GM12878 (cell line): ENCODE data around the gene TSHZ2. TPM values are rescaled to one million over a fixed set of nuclear protein-coding genes. Genes with fewer than 3 reads are reported as not detected.

Source experiments
- ATAC-seq: fragments of 200-7000 bp; cut with Tn5 transposase; 3 replicates; pipeline ENCODE4 v1.9.1; 2020; ENCODE audit warnings: mild to moderate bottlenecking, moderate library complexity
- BruUV-seq: library from RNA; stranded (reverse); fragments of 400-500 nt; replicated peaks from 2 replicates; lab custom pipeline; 2021; lab: Mats Ljungman, UMichigan
- CTCF ChIA-PET: fragments of 300-600 bp; sonication (Branson Sonifier 250); formaldehyde crosslinking; extraction: SDS; loops from one replicate; lab custom pipeline; 2021; ENCODE audit warnings: inconsistent platforms; lab: Yijun Ruan, JAX
- POLR2A ChIA-PET: fragments of 350-600 bp; formaldehyde crosslinking; extraction: SDS; loops from one replicate; lab custom pipeline; 2021; ENCODE audit warnings: inconsistent platforms; lab: Charles Lee
- RAD21 ChIA-PET: fragments of 300-600 bp; sonication (Branson Sonifier 250); formaldehyde crosslinking; loops from one replicate; lab custom pipeline; 2023; ENCODE audit warnings: antibody characterized with exemption; ENCODE audit not compliant: unreplicated experiment; lab: Charles Lee
- SMC1A ChIA-PET: fragments of 300-600 bp; sonication (Branson Sonifier 250); formaldehyde crosslinking; loops from one replicate; lab custom pipeline; 2023; ENCODE audit not compliant: unreplicated experiment, uncharacterized antibody; lab: Charles Lee
- DNase-seq: peaks from one replicate; pipeline ENCODE4 v3.0.0-alpha.2; 2011; ENCODE audit warnings: low read depth, low spot score
- FAIRE-seq: peaks from 3 replicates; lab custom pipeline; 2011; peaks lifted over from hg19 to GRCh38; lab: Jason Lieb, UNC
- H2AFZ ChIP-seq: 2 replicates; pipeline ENCODE4 v1.6.0; 2011; ENCODE audit warnings: low read depth, low read length, control low read depth; ENCODE audit not compliant: control insufficient read depth
- H3K27ac ChIP-seq: 2 replicates; pipeline ENCODE4 v1.5.1; 2011; ENCODE audit warnings: control low read depth; ENCODE audit not compliant: control insufficient read depth, insufficient read depth
- H3K27me3 ChIP-seq, 2 experiments: replicated peaks in 1 of 2; 2 replicates each; pipeline versions ENCODE4 v1.6.0 to v1.6.1; 2011; ENCODE audit warnings: low read length in 1 of 2; ENCODE audit not compliant: control insufficient read depth in 2 of 2, insufficient read depth in 2 of 2
- H3K36me3 ChIP-seq, 2 experiments: 2 replicates each; pipeline ENCODE4 v1.5.1; 2011; ENCODE audit warnings: low read length in 1 of 2; ENCODE audit not compliant: control insufficient read depth in 2 of 2, insufficient read depth in 2 of 2
- H3K4me1 ChIP-seq: 2 replicates; pipeline ENCODE4 v1.6.1; 2011; ENCODE audit warnings: mild to moderate bottlenecking, low read length, moderate library complexity, mixed read lengths; ENCODE audit not compliant: control insufficient read depth, insufficient read depth
- H3K4me2 ChIP-seq: 2 replicates; pipeline ENCODE4 v1.6.0; 2011; ENCODE audit warnings: control low read depth; ENCODE audit not compliant: control insufficient read depth, insufficient read depth
- H3K4me3 ChIP-seq: fragments of 200-600 bp; sonication (generic); 2 replicates; pipeline ENCODE4 v1.5.1; 2016
- H3K79me2 ChIP-seq: 2 replicates; pipeline ENCODE4 v1.6.0; 2011; ENCODE audit warnings: low read length; ENCODE audit not compliant: control insufficient read depth, insufficient read depth
- H3K9ac ChIP-seq: 2 replicates; pipeline ENCODE4 v1.8.0; 2011; ENCODE audit warnings: low read length, control low read depth, mixed read lengths; ENCODE audit not compliant: control insufficient read depth, insufficient read depth
- H3K9me3 ChIP-seq: replicated peaks from 3 replicates; pipeline ENCODE4 v1.5.1; 2011; ENCODE audit warnings: mild to moderate bottlenecking, low read length; ENCODE audit not compliant: control insufficient read depth, insufficient read depth
- H4K20me1 ChIP-seq: 2 replicates; pipeline ENCODE4 v1.6.0; 2011; ENCODE audit not compliant: control insufficient read depth, insufficient read depth
- BRCA1 ChIP-seq: IDR thresholded peaks from 2 replicates; pipeline ENCODE4 v1.6.1; 2011; ENCODE audit warnings: low read depth, low read length, improper control_type of control experiment
- CTCF ChIP-seq, 3 experiments: IDR thresholded peaks in 2 of 3; conservative IDR thresholded peaks in 1 of 3; 2 replicates each; pipeline ENCODE4 v1.5.1; 2011; ENCODE audit warnings: low read depth in 3 of 3, low read length in 3 of 3, mild to moderate bottlenecking in 3 of 3, control low read depth in 2 of 3, moderate library complexity in 2 of 3, inconsistent platforms in 1 of 3, mixed read lengths in 1 of 3; ENCODE audit not compliant: control insufficient read depth in 2 of 3, insufficient read depth in 1 of 3; ENCODE audit errors: extremely low read depth in 1 of 3
- IRF4 ChIP-seq: IDR thresholded peaks from 2 replicates; pipeline ENCODE4 v1.6.1; 2011; ENCODE audit warnings: low read depth, low read length
- POLR2A ChIP-seq: IDR thresholded peaks from 2 replicates; pipeline ENCODE4 v1.6.1; 2011; ENCODE audit warnings: low read depth, mild to moderate bottlenecking, low read length
- RB1 ChIP-seq: fragments of 450-650 bp; formaldehyde crosslinking; IDR thresholded peaks from 2 replicates; pipeline ENCODE4 v1.6.1; 2017; ENCODE audit warnings: mild to moderate bottlenecking, borderline replicate concordance
- WGBS: methylation state at CpG from one replicate; pipeline ENCODE4 v1.1.6; 2016; ENCODE audit warnings: low lambda C conversion rate; ENCODE audit not compliant: insufficient replicate concordance, insufficient coverage; ENCODE audit errors: missing lambda C conversion rate; 5-methylcytosine and 5-hydroxymethylcytosine counted together
- in situ Hi-C: fragments of 300-500 bp; cut with MboI; formaldehyde crosslinking; loops from 9 replicates; pipeline ENCODE4 v1.14.3; 2018; ENCODE audit warnings: mixed read lengths
- intact Hi-C: fragments of 100-400 bp; cut with micrococcal nuclease; formaldehyde crosslinking; loops from one replicate; pipeline ENCODE4 v1.14.2; 2022; ENCODE audit not compliant: unreplicated experiment
- polyA plus RNA-seq, 11 experiments: library from polyadenylated mRNA; depleted of rRNA in 4 of 11; unstranded in 6 of 11; stranded (reverse) in 5 of 11; fragments of >200 nt; fragmentation: Nextera tagmentation in 4 of 11; fragmentation: Illumina TruSeq in 1 of 11; extraction: Ambion mirVana in 4 of 11; extraction: Trizol in 1 of 11; gene quantifications; 1 replicate in 1 of 11; 2 replicates in 10 of 11; pipeline versions ENCODE4 v1.2.1 to v1.2.3, GENCODE V29; 2011 to 2016; ENCODE audit warnings: inconsistent platforms in 2 of 11, missing spikeins in 2 of 11, low read depth in 1 of 11
- total RNA-seq, 4 experiments: library from RNA; depleted of rRNA in 3 of 4; stranded (reverse); fragments of >200 nt in 3 of 4; fragmentation: Illumina TruSeq in 1 of 4; extraction: Trizol in 1 of 4; gene quantifications; 2 replicates each; pipeline versions ENCODE4 v1.2.1 to v1.2.3, GENCODE V29; 2013 to 2021
- TF ChIP-seq, protein P1 (sequence below): IDR thresholded peaks from 2 replicates; pipeline ENCODE4 v1.6.1; 2012; ENCODE audit warnings: mild to moderate bottlenecking, low read depth, low read length
- TF ChIP-seq, protein P2 (sequence below): fragments of 450-650 bp; conservative IDR thresholded peaks from 2 replicates; pipeline ENCODE4 v1.6.1; 2017; ENCODE audit warnings: mild to moderate bottlenecking, moderate library complexity
- TF ChIP-seq, protein P3 (sequence below): fragments of 450-650 bp; IDR thresholded peaks from 2 replicates; pipeline ENCODE4 v1.6.1; 2017; ENCODE audit warnings: mild to moderate bottlenecking

TSHZ2 gene
- total and polyA plus RNA-seq, 10 of the 15 experiments (the other 5 are each of a cell fraction or from before 2014, with no cell fraction given) = 0.01 to 0.86 (median 0.13) TPM; not detected in 2

DNA sequence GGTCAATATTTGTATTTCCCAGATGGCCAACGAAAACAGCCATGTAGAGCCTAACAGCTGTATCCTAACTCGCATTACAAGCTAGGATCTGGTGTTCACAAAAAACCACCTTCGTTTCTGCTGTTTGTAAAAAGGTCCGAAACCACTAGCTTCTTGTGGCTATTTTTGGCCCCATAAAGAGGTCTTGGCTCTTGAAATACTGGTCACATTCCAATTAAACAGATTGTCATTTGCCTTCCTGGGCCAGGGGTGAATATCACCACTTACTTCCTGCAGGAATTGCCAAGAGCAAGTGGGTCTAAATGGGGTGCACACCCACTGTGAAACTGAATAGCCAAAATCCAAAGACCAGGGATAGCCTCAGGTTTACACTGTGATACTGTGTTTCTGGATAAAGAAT lies 48.2 kb downstream of the TSHZ2 start:
- H3K79me2 ChIP-seq = no peaks in the 10 kb centered on the region
- no peak overlapping the region for H2AFZ ChIP-seq
- ChIA-PET POLR2A (no interaction called here), SMC1A (interaction anchor here (0.6 to 2.2 kb wide), 7 partner anchors 10 to 473 kb away, joined by 3 to 14 read pairs (median 3); no protein-coding TSS in a partner anchor), RAD21 (interaction anchor here (0.9 to 1.0 kb wide), 2 partner anchors 21 to 45 kb away, joined by 3 to 4 read pairs; no protein-coding TSS in a partner anchor), CTCF (interaction anchor here (0.7 kb wide), 1 partner anchor 527 kb away, joined by 3 read pairs; no protein-coding TSS in a partner anchor)
- H3K27me3 ChIP-seq = no peaks in the 10 kb centered on the region; a peak in 1 of 4 replicates
- no peak overlapping the region for H3K4me2 ChIP-seq
- no peaks in the 10 kb centered on the region for H3K36me3 ChIP-seq
- FAIRE-seq = no peak
- DNase-seq = no peak
- intact Hi-C loops = no loop called here
- TF ChIP-seq, protein P1, sequence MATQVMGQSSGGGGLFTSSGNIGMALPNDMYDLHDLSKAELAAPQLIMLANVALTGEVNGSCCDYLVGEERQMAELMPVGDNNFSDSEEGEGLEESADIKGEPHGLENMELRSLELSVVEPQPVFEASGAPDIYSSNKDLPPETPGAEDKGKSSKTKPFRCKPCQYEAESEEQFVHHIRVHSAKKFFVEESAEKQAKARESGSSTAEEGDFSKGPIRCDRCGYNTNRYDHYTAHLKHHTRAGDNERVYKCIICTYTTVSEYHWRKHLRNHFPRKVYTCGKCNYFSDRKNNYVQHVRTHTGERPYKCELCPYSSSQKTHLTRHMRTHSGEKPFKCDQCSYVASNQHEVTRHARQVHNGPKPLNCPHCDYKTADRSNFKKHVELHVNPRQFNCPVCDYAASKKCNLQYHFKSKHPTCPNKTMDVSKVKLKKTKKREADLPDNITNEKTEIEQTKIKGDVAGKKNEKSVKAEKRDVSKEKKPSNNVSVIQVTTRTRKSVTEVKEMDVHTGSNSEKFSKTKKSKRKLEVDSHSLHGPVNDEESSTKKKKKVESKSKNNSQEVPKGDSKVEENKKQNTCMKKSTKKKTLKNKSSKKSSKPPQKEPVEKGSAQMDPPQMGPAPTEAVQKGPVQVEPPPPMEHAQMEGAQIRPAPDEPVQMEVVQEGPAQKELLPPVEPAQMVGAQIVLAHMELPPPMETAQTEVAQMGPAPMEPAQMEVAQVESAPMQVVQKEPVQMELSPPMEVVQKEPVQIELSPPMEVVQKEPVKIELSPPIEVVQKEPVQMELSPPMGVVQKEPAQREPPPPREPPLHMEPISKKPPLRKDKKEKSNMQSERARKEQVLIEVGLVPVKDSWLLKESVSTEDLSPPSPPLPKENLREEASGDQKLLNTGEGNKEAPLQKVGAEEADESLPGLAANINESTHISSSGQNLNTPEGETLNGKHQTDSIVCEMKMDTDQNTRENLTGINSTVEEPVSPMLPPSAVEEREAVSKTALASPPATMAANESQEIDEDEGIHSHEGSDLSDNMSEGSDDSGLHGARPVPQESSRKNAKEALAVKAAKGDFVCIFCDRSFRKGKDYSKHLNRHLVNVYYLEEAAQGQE = no peak
- TF ChIP-seq IRF4 (no peak), CTCF (IDR thresholded peaks at IDR 0.05 in 2 of 3, conservative IDR thresholded peaks at IDR 0.05 in 1 of 3; ENCODE audit: control insufficient read depth in 2 of 3, extremely low read depth in 1 of 3, insufficient read depth in 1 of 3, low read depth in 3 of 3, low read length in 3 of 3) (no peak), RB1 (no peak), POLR2A (no peak), BRCA1 (no peak)
- TF ChIP-seq, protein P2, sequence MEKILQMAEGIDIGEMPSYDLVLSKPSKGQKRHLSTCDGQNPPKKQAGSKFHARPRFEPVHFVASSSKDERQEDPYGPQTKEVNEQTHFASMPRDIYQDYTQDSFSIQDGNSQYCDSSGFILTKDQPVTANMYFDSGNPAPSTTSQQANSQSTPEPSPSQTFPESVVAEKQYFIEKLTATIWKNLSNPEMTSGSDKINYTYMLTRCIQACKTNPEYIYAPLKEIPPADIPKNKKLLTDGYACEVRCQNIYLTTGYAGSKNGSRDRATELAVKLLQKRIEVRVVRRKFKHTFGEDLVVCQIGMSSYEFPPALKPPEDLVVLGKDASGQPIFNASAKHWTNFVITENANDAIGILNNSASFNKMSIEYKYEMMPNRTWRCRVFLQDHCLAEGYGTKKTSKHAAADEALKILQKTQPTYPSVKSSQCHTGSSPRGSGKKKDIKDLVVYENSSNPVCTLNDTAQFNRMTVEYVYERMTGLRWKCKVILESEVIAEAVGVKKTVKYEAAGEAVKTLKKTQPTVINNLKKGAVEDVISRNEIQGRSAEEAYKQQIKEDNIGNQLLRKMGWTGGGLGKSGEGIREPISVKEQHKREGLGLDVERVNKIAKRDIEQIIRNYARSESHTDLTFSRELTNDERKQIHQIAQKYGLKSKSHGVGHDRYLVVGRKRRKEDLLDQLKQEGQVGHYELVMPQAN = no peak
- TF ChIP-seq, protein P3, sequence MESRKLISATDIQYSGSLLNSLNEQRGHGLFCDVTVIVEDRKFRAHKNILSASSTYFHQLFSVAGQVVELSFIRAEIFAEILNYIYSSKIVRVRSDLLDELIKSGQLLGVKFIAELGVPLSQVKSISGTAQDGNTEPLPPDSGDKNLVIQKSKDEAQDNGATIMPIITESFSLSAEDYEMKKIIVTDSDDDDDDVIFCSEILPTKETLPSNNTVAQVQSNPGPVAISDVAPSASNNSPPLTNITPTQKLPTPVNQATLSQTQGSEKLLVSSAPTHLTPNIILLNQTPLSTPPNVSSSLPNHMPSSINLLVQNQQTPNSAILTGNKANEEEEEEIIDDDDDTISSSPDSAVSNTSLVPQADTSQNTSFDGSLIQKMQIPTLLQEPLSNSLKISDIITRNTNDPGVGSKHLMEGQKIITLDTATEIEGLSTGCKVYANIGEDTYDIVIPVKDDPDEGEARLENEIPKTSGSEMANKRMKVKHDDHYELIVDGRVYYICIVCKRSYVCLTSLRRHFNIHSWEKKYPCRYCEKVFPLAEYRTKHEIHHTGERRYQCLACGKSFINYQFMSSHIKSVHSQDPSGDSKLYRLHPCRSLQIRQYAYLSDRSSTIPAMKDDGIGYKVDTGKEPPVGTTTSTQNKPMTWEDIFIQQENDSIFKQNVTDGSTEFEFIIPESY = no peak
- BruUV-seq = no TSS peak
- H3K4me3 ChIP-seq = no peak overlapping the region
- in situ Hi-C loops = no loop called here
- no peaks in the 10 kb centered on the region for H3K4me1 ChIP-seq
- no peak for ATAC-seq
- H3K9ac ChIP-seq = no peak overlapping the region
- H3K27ac ChIP-seq = no peak overlapping the region
- no peaks in the 10 kb centered on the region for H3K9me3 ChIP-seq
- 49% methylated on average over 4 of the region's 4 CpGs for WGBS
- no peaks in the 10 kb centered on the region for H4K20me1 ChIP-seq
